Measurements from ENCODE around the gene CRTC1.

Gene CRTC1

GRCh38 chr19:18798384-18799352, 115.2 kb downstream of the CRTC1 start:
- Histone ChIP-seq H4K20me1 (ENCODE audit: insufficient read depth, low read length) (no peaks in the 10 kb centered on the region; the same call in 1 of the 2 replicates), H2AFZ (ENCODE audit: low read depth, low read length) (no peak overlapping the region), H3K9me3 (ENCODE audit: insufficient read depth, low read length, severe bottlenecking) (no peaks in the 10 kb centered on the region), H3K79me2 (ENCODE audit: insufficient read depth, low read length) (no peaks in the 10 kb centered on the region), H3K27ac (ENCODE audit: low read length) (no peak overlapping the region), H3K4me2 (ENCODE audit: insufficient read depth, low read length) (no peak overlapping the region), H3K4me1 (ENCODE audit: insufficient read depth, low read length) (no peaks in the 10 kb centered on the region), H3K27me3 (ENCODE audit: insufficient read depth, low read length, poor library complexity) (no peaks in the 10 kb centered on the region), H3K36me3 (ENCODE audit: insufficient read depth, low read length) (no peaks in the 10 kb centered on the region), H3K4me3 (ENCODE audit: low read depth in 1 of 2, low read length in 2 of 2) (no peak overlapping the region), H3K9ac (ENCODE audit: low read depth, low read length) (no peak overlapping the region)
- DNase-seq (no peak), ATAC-seq (ENCODE audit: insufficient read depth, low read depth) (no peak)
- TF ChIP-seq CTCF (IDR thresholded peaks at IDR 0.05; ENCODE audit: borderline replicate concordance, extremely low read depth, low read length, poor library complexity, severe bottlenecking) (no peak), EZH2 (IDR thresholded peaks at IDR 0.05; ENCODE audit: borderline replicate concordance, low read depth, low read length, severe bottlenecking) (no peak)

DNA sequence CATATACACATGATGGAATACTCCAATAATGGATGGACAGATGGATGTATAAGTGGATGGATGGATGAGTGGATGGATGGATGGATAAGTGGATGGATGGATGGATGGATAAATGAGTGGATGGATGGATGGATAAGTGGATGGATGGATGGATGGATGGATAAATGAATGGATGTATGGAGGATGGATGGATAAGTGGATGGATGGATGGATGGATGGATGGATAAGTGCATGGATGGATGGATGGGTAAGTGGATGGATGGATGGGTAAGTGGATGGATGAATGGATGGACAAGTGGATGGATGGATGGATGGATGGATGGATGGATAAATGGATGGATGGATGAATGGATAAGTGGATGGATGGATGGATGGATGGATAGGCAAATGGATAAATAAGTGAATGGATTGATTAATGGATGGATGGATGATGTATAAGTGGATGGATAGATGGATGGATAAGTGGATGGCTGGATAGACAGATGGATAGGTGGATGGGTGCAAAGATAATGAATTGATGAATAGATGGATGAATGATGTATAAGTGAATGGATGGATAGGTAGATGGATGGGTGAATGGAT, 116.0 kb downstream of the CRTC1 start:
- H3K9me3 ChIP-seq (ENCODE audit: insufficient read depth, low read length, severe bottlenecking): no peaks in the 10 kb centered on the region
- H3K27me3 ChIP-seq (ENCODE audit: insufficient read depth, low read length, poor library complexity): no peaks in the 10 kb centered on the region
- H3K4me3 ChIP-seq (ENCODE audit: low read depth in 1 of 2, low read length in 2 of 2): no peak overlapping the region
- H2AFZ ChIP-seq (ENCODE audit: low read depth, low read length): no peak overlapping the region
- no peaks in the 10 kb centered on the region; the same call in 1 of the 2 replicates for H4K20me1 ChIP-seq (ENCODE audit: insufficient read depth, low read length)
- H3K36me3 ChIP-seq (ENCODE audit: insufficient read depth, low read length): no peaks in the 10 kb centered on the region
- no peak overlapping the region for H3K27ac ChIP-seq (ENCODE audit: low read length)
- DNase-seq: no peak
- H3K79me2 ChIP-seq (ENCODE audit: insufficient read depth, low read length): no peaks in the 10 kb centered on the region
- H3K4me2 ChIP-seq (ENCODE audit: insufficient read depth, low read length): no peak overlapping the region
- ATAC-seq (ENCODE audit: insufficient read depth, low read depth): no peak
- TF ChIP-seq CTCF (IDR thresholded peaks at IDR 0.05; ENCODE audit: borderline replicate concordance, extremely low read depth, low read length, poor library complexity, severe bottlenecking) (no peak), EZH2 (IDR thresholded peaks at IDR 0.05; ENCODE audit: borderline replicate concordance, low read depth, low read length, severe bottlenecking) (no peak)
- H3K9ac ChIP-seq (ENCODE audit: low read depth, low read length): no peak overlapping the region
- no peaks in the 10 kb centered on the region for H3K4me1 ChIP-seq (ENCODE audit: insufficient read depth, low read length)

GRCh38 chr19:18800079-18800478, 116.6 kb downstream of the CRTC1 start:
- H3K4me1 ChIP-seq (ENCODE audit: insufficient read depth, low read length): no peaks in the 10 kb centered on the region
- H3K79me2 ChIP-seq (ENCODE audit: insufficient read depth, low read length): no peaks in the 10 kb centered on the region
- TF ChIP-seq EZH2 (IDR thresholded peaks at IDR 0.05; ENCODE audit: borderline replicate concordance, low read depth, low read length, severe bottlenecking): no peak
- TF ChIP-seq CTCF (IDR thresholded peaks at IDR 0.05; ENCODE audit: borderline replicate concordance, extremely low read depth, low read length, poor library complexity, severe bottlenecking): no peak
- no peaks in the 10 kb centered on the region for H3K9me3 ChIP-seq (ENCODE audit: insufficient read depth, low read length, severe bottlenecking)
- H3K4me2 ChIP-seq (ENCODE audit: insufficient read depth, low read length): no peak overlapping the region
- H3K4me3 ChIP-seq (ENCODE audit: low read depth in 1 of 2, low read length in 2 of 2): no peak overlapping the region
- no peak overlapping the region for H3K9ac ChIP-seq (ENCODE audit: low read depth, low read length)
- DNase-seq (no peak), ATAC-seq (ENCODE audit: insufficient read depth, low read depth) (no peak)
- H3K27ac ChIP-seq (ENCODE audit: low read length): no peak overlapping the region
- no peaks in the 10 kb centered on the region for H3K27me3 ChIP-seq (ENCODE audit: insufficient read depth, low read length, poor library complexity)
- no peaks in the 10 kb centered on the region; the same call in 1 of the 2 replicates for H4K20me1 ChIP-seq (ENCODE audit: insufficient read depth, low read length)
- H3K36me3 ChIP-seq (ENCODE audit: insufficient read depth, low read length): no peaks in the 10 kb centered on the region
- no peak overlapping the region for H2AFZ ChIP-seq (ENCODE audit: low read depth, low read length)
